PC-3 (cell line): Measurements from ENCODE around the gene SLC6A18.

Source experiments
- EZH2 ChIP-seq: fragments of 300-600 bp; sonication (generic); IDR thresholded peaks from one replicate; pipeline ENCODE4 v1.6.1; 2017; ENCODE audit warnings: antibody characterized with exemption, mild to moderate bottlenecking, low read length; ENCODE audit not compliant: unreplicated experiment
- TF ChIP-seq, protein P1 (sequence below): fragments of 300-600 bp; sonication (generic); conservative IDR thresholded peaks from 2 replicates; pipeline ENCODE4 v1.5.1; 2017; ENCODE audit warnings: antibody characterized with exemption, low read depth, mild to moderate bottlenecking, low read length

DNA sequence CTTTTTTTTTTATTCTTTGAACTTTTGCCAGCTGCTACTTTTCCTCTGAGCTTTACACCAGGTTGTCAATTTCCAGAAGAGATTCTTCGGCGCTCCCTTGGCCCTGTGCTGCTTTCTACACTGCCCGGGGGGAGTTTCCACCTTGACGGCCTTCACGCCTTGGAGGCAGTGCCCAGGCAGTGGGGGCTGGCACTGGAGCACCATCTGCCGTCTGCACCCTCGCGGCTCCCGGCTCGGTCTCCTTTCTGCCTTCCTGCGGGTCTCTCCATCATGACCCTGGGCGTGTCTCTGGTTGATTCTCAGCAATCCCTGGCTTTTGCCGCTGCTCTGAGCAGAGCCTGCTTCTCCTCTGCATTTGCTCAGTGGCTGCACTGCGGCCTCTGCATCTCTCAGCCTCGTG lies 2.9 kb downstream of the SLC6A18 start:
- TF ChIP-seq, protein P1, sequence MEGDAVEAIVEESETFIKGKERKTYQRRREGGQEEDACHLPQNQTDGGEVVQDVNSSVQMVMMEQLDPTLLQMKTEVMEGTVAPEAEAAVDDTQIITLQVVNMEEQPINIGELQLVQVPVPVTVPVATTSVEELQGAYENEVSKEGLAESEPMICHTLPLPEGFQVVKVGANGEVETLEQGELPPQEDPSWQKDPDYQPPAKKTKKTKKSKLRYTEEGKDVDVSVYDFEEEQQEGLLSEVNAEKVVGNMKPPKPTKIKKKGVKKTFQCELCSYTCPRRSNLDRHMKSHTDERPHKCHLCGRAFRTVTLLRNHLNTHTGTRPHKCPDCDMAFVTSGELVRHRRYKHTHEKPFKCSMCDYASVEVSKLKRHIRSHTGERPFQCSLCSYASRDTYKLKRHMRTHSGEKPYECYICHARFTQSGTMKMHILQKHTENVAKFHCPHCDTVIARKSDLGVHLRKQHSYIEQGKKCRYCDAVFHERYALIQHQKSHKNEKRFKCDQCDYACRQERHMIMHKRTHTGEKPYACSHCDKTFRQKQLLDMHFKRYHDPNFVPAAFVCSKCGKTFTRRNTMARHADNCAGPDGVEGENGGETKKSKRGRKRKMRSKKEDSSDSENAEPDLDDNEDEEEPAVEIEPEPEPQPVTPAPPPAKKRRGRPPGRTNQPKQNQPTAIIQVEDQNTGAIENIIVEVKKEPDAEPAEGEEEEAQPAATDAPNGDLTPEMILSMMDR: no peak
- TF ChIP-seq EZH2: no peak
